H1 (cell line): Measurements from ENCODE around the gene DDX59.

Experiments
- ATF2 ChIP-seq: IDR thresholded peaks from 2 replicates; pipeline ENCODE4 v1.6.1; 2012; ENCODE audit warnings: low read length, inconsistent platforms
- CEBPB ChIP-seq: IDR thresholded peaks from 2 replicates; pipeline ENCODE4 v1.6.1; 2012; ENCODE audit warnings: low read depth, low read length
- CTCF ChIP-seq, 3 experiments: IDR thresholded peaks; 1 replicate in 2 of 3; 2 replicates in 1 of 3; pipeline versions ENCODE4 v1.5.1 to v1.6.1; 2011; ENCODE audit warnings: low read length in 3 of 3, mild to moderate bottlenecking in 3 of 3, inconsistent platforms in 2 of 3, low read depth in 1 of 3, moderate library complexity in 1 of 3; ENCODE audit not compliant: insufficient read depth in 1 of 3; ENCODE audit errors: control extremely low read depth in 1 of 3
- GTF2F1 ChIP-seq: IDR thresholded peaks from 2 replicates; pipeline ENCODE4 v1.6.1; 2012; ENCODE audit warnings: low read depth, low read length, improper control_type of control experiment, borderline replicate concordance
- HDAC6 ChIP-seq: IDR thresholded peaks from one replicate; pipeline ENCODE4 v1.7.1; 2012; ENCODE audit warnings: low read depth, mild to moderate bottlenecking, inconsistent platforms, low read length, moderate library complexity
- JUND ChIP-seq: IDR thresholded peaks from 2 replicates; pipeline ENCODE4 v1.6.1; 2011; ENCODE audit warnings: mild to moderate bottlenecking, improper control_type of control experiment, low read length
- POLR2A ChIP-seq, 2 experiments: IDR thresholded peaks; 1 replicate in 1 of 2; 2 replicates in 1 of 2; pipeline ENCODE4 v1.6.1; 2011; ENCODE audit warnings: low read depth in 2 of 2, low read length in 2 of 2, mild to moderate bottlenecking in 2 of 2; ENCODE audit errors: control extremely low read depth in 1 of 2
- RAD21 ChIP-seq, 2 experiments: IDR thresholded peaks in 1 of 2; conservative IDR thresholded peaks in 1 of 2; 2 replicates each; pipeline ENCODE4 v1.6.1; 2011; ENCODE audit warnings: low read depth in 2 of 2, low read length in 2 of 2, improper control_type of control experiment in 1 of 2, inconsistent platforms in 1 of 2, mild to moderate bottlenecking in 1 of 2, moderate library complexity in 1 of 2
- USF2 ChIP-seq: IDR thresholded peaks from 2 replicates; pipeline ENCODE4 v1.6.1; 2011; ENCODE audit warnings: low read length, improper control_type of control experiment

DNA sequence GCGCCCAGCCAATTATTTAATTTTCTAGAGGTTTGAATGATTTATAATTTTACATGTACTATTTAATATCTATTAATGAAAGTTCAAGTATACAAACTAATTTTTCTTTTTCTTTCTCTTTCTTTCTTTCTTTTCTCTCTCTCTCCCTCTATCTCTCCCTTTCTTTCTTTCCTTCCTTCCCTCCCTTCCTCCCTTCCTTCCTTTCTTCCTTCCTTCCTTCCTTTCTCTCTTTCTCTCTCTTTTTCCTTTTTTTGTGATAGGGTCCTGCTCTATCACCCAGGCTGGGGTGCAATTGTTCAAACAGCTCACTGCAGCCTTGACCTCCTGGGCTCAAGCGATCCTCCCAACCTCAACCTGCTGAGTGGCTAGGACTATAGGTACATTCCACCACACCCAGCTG is 33.0 kb downstream of the DDX59 start:
- no peak for TF ChIP-seq GTF2F1
- no peak for TF ChIP-seq CTCF (IDR thresholded peaks at IDR 0.05; ENCODE audit: control extremely low read depth in 1 of 3, insufficient read depth in 1 of 3, low read depth in 1 of 3, low read length in 3 of 3)
- TF ChIP-seq RAD21 (IDR thresholded peaks at IDR 0.05 in 1 of 2, conservative IDR thresholded peaks at IDR 0.05 in 1 of 2; ENCODE audit: low read depth in 2 of 2, low read length in 2 of 2): no peak
- TF ChIP-seq POLR2A (IDR thresholded peaks at IDR 0.05; ENCODE audit: control extremely low read depth in 1 of 2, low read depth in 2 of 2, low read length in 2 of 2): no peak
- TF ChIP-seq HDAC6: no peak
- no peak for TF ChIP-seq USF2
- no peak for TF ChIP-seq CEBPB
- no peak for TF ChIP-seq ATF2
- TF ChIP-seq JUND: no peak
